KMS-11 (cell line): ENCODE measurements around the gene TNFRSF12A.

Source experiments
- H2AFZ ChIP-seq: fragments of 200-600 bp; sonication (generic); 2 replicates; pipeline ENCODE4 v1.6.1; 2016; ENCODE audit warnings: antibody characterized with exemption, mixed run types, low read depth
- H3K27ac ChIP-seq: fragments of 200-600 bp; sonication (generic); 2 replicates; pipeline ENCODE4 v1.6.1; 2016; ENCODE audit warnings: mild to moderate bottlenecking, mixed run types
- H3K27me3 ChIP-seq: fragments of 200-600 bp; sonication (generic); 2 replicates; pipeline ENCODE4 v1.6.1; 2017; ENCODE audit warnings: mild to moderate bottlenecking, low read depth, mixed run types, moderate library complexity; ENCODE audit not compliant: insufficient read depth
- H3K36me3 ChIP-seq: fragments of 200-600 bp; sonication (generic); 2 replicates; pipeline ENCODE4 v1.6.1; 2017; ENCODE audit warnings: mild to moderate bottlenecking, mixed run types; ENCODE audit not compliant: insufficient read depth
- H3K4me1 ChIP-seq: fragments of 200-600 bp; sonication (generic); 2 replicates; pipeline ENCODE4 v1.6.1; 2016; ENCODE audit warnings: mild to moderate bottlenecking, low read depth, mixed run types; ENCODE audit not compliant: poor library complexity, severe bottlenecking
- H3K4me2 ChIP-seq: fragments of 200-600 bp; sonication (generic); 2 replicates; pipeline ENCODE4 v1.7.0; 2016; ENCODE audit warnings: mild to moderate bottlenecking, mixed run types
- H3K4me3 ChIP-seq: fragments of 200-600 bp; sonication (generic); IDR thresholded peaks from 2 replicates; pipeline ENCODE4 v1.6.1; 2017; ENCODE audit warnings: low read depth, low read length, mixed read lengths; ENCODE audit not compliant: insufficient read depth
- H3K79me2 ChIP-seq: fragments of 200-600 bp; sonication (generic); 2 replicates; pipeline ENCODE4 v1.6.1; 2016; ENCODE audit warnings: low read depth, mixed run types; ENCODE audit not compliant: insufficient read depth
- H3K9ac ChIP-seq: fragments of 200-600 bp; sonication (generic); 2 replicates; pipeline ENCODE4 v1.6.1; 2016; ENCODE audit warnings: mild to moderate bottlenecking, mixed run types
- H4K20me1 ChIP-seq: fragments of 200-600 bp; sonication (generic); 2 replicates; pipeline ENCODE4 v1.6.1; 2016; ENCODE audit warnings: mild to moderate bottlenecking, mixed run types; ENCODE audit not compliant: insufficient read depth
- TF ChIP-seq, protein P1 (sequence below): fragments of 200-600 bp; sonication (generic); conservative IDR thresholded peaks from 2 replicates; pipeline ENCODE4 v1.6.1; 2017; ENCODE audit warnings: low read depth, mild to moderate bottlenecking, antibody characterized with exemption, low read length, moderate library complexity, mixed read lengths

TNFRSF12A gene

DNA sequence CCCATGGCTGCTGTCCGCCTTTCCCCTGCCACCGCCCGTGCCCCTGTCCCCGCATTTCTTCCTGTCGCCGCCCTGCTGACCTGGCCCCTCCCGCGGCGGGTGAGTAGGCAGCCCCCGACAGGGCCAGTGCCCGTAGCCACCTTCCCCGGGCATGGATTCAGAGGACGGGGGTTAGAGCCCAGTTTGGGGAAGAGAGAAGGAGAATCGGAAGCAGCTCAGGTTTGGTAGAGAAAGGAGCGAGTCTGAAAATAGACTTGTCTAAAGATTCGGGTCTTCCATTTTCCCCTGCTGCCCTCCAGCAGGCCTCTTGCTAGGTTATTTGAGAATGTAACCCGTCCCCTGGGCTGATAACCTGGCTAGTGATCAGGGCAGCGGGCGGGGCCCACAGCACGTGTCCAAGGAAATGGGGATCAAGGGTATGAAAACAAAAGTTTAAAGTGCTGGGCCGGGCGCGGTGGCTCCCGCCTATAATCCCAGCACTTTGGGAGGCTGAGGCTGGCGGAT is 15.3 kb upstream of the TNFRSF12A start:
- peaks cover 58% of the 10 kb centered on the region for H3K27me3 ChIP-seq
- no peaks in the 10 kb centered on the region for H3K36me3 ChIP-seq
- TF ChIP-seq, protein P1, sequence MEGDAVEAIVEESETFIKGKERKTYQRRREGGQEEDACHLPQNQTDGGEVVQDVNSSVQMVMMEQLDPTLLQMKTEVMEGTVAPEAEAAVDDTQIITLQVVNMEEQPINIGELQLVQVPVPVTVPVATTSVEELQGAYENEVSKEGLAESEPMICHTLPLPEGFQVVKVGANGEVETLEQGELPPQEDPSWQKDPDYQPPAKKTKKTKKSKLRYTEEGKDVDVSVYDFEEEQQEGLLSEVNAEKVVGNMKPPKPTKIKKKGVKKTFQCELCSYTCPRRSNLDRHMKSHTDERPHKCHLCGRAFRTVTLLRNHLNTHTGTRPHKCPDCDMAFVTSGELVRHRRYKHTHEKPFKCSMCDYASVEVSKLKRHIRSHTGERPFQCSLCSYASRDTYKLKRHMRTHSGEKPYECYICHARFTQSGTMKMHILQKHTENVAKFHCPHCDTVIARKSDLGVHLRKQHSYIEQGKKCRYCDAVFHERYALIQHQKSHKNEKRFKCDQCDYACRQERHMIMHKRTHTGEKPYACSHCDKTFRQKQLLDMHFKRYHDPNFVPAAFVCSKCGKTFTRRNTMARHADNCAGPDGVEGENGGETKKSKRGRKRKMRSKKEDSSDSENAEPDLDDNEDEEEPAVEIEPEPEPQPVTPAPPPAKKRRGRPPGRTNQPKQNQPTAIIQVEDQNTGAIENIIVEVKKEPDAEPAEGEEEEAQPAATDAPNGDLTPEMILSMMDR, result no peak
- H3K4me2 ChIP-seq, result peak overlapping the region; percentile 82
- H3K27ac ChIP-seq, result no peak overlapping the region
- no peaks in the 10 kb centered on the region for H4K20me1 ChIP-seq
- no peak overlapping the region for H3K4me3 ChIP-seq
- H3K9ac ChIP-seq, result no peak overlapping the region
- H3K4me1 ChIP-seq, result peaks cover 33% of the 10 kb centered on the region
- peak overlapping the region; percentile 66 for H2AFZ ChIP-seq
- no peaks in the 10 kb centered on the region for H3K79me2 ChIP-seq

DNA sequence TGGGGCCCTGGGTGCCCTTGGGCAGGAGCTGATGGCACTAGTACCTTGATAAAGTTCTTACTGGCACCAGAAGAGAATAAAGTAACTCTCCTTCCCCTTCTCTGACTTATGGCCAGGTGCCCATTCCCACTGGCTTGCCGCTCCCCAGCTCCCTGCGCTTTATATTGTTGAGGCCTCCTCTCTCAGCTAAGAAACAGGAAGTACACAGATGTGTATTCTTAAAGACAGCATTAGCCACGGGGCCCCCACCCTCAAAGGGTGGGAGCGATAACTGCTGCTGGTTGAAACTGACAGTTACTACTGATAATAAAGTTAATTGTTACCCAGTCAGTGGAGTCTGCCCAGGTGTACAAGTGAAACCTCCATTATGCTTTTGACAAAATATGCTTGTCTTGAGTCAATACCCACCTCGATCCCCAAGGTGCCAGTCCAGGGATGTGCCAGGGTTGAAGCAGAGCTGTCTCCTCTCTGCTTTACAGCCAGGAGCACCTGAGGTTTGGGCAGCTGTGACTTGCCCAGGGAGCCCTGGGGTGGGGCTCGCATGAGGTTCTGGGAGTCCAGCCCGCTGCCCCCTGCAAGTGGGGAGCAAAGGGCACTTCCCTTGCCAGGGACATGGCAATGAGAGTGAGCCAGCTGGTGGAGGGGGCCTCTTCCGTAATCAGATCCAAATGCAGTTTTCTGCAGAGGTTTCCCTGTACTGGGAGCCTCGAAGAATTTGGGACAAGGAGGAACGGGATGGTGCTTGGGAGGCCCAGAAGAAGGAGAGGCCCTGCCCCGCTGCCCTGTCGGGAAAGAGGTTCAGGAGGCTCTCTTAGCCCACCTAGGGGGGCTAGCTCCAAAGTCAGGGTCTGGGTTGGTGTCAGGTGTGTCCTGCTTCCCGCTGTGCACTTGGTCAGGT is 12.9 kb upstream of the TNFRSF12A start:
- TF ChIP-seq, protein P1, result no peak
- H3K4me1 ChIP-seq, result peaks cover 41% of the 10 kb centered on the region
- no peak overlapping the region for H3K9ac ChIP-seq
- peak overlapping the region; percentile 14; the same call in 1 of the 2 replicates for H2AFZ ChIP-seq
- peaks cover 57% of the 10 kb centered on the region for H3K27me3 ChIP-seq
- no peaks in the 10 kb centered on the region for H3K36me3 ChIP-seq
- H3K27ac ChIP-seq, result no peak overlapping the region; the same call in 1 of the 2 replicates
- no peaks in the 10 kb centered on the region for H3K79me2 ChIP-seq
- no peaks in the 10 kb centered on the region for H4K20me1 ChIP-seq
- H3K4me2 ChIP-seq, result peak overlapping the region; percentile 43
- no peak overlapping the region for H3K4me3 ChIP-seq

DNA sequence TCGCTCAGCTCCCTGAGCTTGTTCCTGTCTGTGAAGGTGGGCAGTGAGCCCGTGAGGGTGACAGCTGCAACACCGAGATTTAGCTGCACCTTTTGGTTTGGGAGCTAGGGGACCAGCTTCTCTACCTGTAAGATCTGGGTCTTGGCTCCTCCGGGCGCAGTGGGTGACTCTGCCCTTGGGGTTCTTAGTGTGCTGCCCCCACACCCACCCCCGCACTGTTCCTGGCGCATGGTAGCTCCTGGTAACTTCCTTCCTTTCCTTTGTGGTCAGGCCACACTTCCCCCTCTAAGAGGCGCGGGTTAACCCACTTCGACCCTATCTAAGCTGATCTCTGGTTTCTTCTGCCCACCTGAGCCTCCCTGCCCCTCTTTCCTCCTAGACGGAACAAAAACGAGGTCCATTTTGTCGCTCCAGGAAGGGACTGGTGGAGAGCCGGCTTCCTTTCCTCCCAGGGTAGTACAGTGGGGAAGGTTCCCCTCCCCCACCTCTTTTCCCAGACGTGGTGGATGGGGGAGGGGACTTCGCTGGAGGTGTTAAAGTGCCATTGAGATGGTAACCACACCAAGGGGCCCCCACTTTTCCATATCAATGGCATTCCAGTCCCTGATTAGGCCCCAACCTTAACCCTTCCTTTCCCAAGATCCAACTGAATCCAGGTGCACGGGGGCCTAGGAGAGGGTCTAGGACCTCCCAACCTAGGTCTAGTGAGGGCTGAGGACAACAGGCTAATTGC is 12.0 kb upstream of the TNFRSF12A start:
- TF ChIP-seq, protein P1, result no peak
- Histone ChIP-seq H4K20me1 (no peaks in the 10 kb centered on the region), H3K27ac (no peak overlapping the region), H3K27me3 (peaks cover 58% of the 10 kb centered on the region), H3K4me3 (no peak overlapping the region), H2AFZ (no peak overlapping the region), H3K4me2 (peak overlapping the region; percentile 43; the same call in 1 of the 2 replicates), H3K79me2 (no peaks in the 10 kb centered on the region), H3K36me3 (no peaks in the 10 kb centered on the region), H3K9ac (no peak overlapping the region), H3K4me1 (peaks cover 49% of the 10 kb centered on the region)

DNA sequence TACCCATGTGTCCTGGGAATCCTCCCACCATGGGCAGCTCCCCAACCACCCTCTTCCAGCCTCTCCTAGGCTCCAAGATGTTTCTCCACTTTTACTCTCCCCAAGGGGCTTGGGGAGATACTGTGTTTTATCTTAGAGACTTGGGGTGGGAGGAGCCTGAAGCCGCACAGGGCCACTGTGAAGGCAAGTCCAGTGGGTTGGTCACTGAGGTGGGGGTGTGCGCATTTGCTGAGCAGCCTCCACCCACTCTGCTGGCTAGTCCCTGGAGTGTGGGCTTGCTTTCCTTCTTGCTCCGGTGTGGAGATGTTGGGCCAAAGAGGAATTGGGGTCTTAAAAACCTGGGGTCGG is 11.5 kb upstream of the TNFRSF12A start:
- H3K27ac ChIP-seq, result no peak overlapping the region
- H3K9ac ChIP-seq, result no peak overlapping the region
- no peaks in the 10 kb centered on the region for H3K36me3 ChIP-seq
- no peak overlapping the region for H3K4me3 ChIP-seq
- H3K79me2 ChIP-seq, result no peaks in the 10 kb centered on the region
- H3K4me1 ChIP-seq, result peaks cover 51% of the 10 kb centered on the region
- H3K27me3 ChIP-seq, result peaks cover 64% of the 10 kb centered on the region
- no peak overlapping the region; the same call in 1 of the 2 replicates for H3K4me2 ChIP-seq
- no peak overlapping the region for H2AFZ ChIP-seq
- H4K20me1 ChIP-seq, result no peaks in the 10 kb centered on the region
- TF ChIP-seq, protein P1, result no peak
